GM11168 (cell line): Measurements from ENCODE around the gene HAO1.
"Not testable (repeated sequence)": the region's sequence is repeated elsewhere in the genome, so short reads cannot be mapped to it uniquely, and the experiment has no call there.

Source experiments
- in situ Hi-C: fragments of 300-500 bp; cut with MboI; formaldehyde crosslinking; loops from one replicate; pipeline ENCODE4 v1.12.0; 2022; ENCODE audit warnings: low sequenced_read_pairs; ENCODE audit not compliant: unreplicated experiment

The HAO1 gene

DNA sequence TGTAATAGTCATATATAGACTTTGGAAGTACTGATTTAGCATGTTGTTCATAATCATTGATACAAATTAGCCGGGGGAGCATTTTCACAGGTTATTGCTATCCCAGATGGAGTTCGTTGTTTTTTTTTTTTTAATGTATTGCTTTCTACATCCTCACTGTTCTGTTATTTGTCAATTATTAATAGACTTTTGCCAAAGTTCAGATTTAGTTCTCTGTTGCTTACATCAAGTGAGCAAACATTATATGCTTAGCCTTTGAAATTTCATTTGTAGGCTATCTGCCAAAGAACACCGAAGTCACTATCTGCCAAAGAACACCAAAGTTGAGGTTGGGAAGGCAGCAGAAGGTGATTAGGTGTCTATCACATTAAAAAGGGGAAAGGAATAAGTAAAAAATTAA is at the start of gene HAO1:
Gene HAO1 (minus strand): TSS at position 118 of the 400 bp plus-strand sequence. CDS start 36 bp downstream, at position 82.
- in situ Hi-C loops = no loop called here

- in situ Hi-C loops = no loop called here
These were observed 49.1 kb upstream of the HAO1 start for GRCh38 chr20:7989379-7989778.

GRCh38 chr20:7985916-7986315 is 45.7 kb upstream of the HAO1 start:
- in situ Hi-C loops = no loop called here

GRCh38 chr20:7984192-7984591 is 43.9 kb upstream of the HAO1 start:
- in situ Hi-C loops = no loop called here

GRCh38 chr20:7981374-7981773 is 41.1 kb upstream of the HAO1 start:
- in situ Hi-C loops = no loop called here

- in situ Hi-C loops = no loop called here
These were observed 40.2 kb upstream of the HAO1 start for GRCh38 chr20:7980332-7981046.

- in situ Hi-C loops = no loop called here
These were observed 37.5 kb upstream of the HAO1 start for GRCh38 chr20:7977709-7978108.

- in situ Hi-C loops = no loop called here
These were observed 35.7 kb upstream of the HAO1 start for GRCh38 chr20:7975851-7976414.

DNA sequence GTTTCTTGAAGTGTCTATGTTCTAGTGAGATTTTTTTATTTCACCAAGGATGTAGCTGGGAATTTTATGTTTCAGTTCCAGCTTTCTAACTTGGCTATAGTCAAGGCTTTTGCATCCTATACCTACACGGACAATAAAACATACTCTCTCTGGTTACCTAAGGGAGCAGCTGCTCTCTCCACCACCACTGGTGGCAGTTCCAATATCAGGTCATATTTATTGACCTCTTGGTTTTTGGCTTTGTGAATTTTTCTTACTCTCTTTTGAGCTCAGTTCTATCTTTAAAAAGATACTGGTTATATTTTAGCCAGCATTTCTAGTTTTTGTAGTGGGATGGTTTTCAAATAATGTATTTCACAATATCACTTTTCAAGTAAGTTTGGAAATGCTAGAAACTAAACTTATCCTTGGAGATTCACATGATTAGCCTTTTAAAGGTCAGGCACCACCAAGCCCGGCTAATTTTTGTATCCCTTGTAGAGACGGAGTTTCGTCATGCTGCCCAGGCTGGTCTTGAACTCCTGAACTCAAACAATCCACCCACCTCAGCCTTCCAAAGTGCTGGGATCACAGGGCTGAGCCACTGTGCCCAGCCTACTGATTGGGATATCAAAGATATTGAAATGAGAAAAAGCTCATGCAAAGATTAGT is 34.7 kb upstream of the HAO1 start:
- in situ Hi-C loops = no loop called here

GRCh38 chr20:7971536-7972280 is 31.4 kb upstream of the HAO1 start:
- in situ Hi-C loops = no loop called here

GRCh38 chr20:7967199-7967844 is 27.1 kb upstream of the HAO1 start:
- in situ Hi-C loops = no loop called here

GRCh38 chr20:7966176-7966575 is 25.9 kb upstream of the HAO1 start:
- in situ Hi-C loops = no loop called here

DNA sequence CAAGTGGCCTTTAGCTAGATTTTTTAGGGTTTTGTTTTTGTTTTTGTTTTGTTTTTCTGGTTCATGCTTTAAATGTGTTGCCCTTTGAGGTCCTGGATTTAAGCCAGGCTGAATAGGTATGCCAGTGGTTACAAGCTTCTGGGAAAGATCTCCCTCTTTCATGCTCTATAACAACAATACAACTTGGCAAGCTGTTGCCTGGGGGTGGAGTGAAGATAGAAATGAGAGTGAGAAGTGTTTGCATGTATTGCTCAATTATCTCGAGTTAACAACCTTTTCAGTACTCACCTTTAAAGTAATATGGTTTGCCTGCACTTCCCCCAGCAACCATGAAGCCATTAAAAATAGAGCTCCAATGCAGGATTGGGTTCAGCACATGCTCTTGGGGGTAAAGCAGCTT is 19.2 kb upstream of the HAO1 start:
- in situ Hi-C loops = no loop called here

DNA sequence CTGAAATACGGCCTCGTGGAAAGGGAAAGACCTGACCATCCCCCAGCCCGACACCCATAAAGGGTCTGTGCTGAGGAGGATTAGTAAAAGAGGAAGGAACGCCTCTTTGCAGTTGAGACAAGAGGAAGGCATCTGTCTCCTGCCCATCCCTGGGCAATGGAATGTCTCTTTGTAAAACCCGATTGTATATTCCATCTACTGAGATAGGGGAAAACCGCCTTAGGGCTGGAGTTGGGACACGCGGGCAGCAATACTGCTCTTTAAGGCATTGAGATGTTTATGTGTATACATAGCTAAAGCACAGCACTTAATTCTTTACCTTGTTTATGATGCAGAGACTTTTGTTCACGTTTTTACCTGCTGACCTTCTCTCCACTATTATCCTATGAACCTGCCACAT is 16.3 kb upstream of the HAO1 start:
- in situ Hi-C loops = not testable (repeated sequence)

GRCh38 chr20:7950387-7950786 is 10.1 kb upstream of the HAO1 start:
- in situ Hi-C loops = no loop called here

- in situ Hi-C loops = no loop called here
These were observed 3.6 kb upstream of the HAO1 start for GRCh38 chr20:7943891-7944290.

- in situ Hi-C loops = no loop called here
These were observed 595 bp downstream of the HAO1 start for GRCh38 chr20:7939663-7940062.

- in situ Hi-C loops = no loop called here
These were observed 2.2 kb downstream of the HAO1 start for GRCh38 chr20:7938058-7938457.

DNA sequence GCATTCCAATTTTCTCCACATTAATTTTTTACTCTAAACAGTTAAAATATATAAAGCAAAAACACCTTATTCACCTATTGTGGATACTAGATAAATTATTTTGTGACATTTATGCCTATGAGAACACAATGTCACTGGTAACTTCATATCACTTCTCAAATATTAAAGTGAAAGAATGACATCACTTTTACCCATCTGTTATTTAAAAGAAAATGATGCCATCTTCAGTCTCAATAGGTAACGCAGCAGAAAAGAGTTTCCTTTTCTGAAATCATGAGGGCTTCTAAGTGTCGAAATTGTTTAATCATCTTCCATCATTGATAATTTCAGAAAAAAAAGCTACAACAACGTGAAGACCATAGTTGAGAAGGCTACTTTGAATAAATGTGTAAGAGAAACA is 2.9 kb downstream of the HAO1 start:
- in situ Hi-C loops = no loop called here

- in situ Hi-C loops = no loop called here
These were observed 5.2 kb downstream of the HAO1 start for GRCh38 chr20:7935027-7935551.
